ENCODE data around the gene XYLT1.

The XYLT1 gene

GRCh38 chr16:17306745-17307144, 164.0 kb downstream of the XYLT1 start:
- TF ChIP-seq USF1 (IDR thresholded peaks at IDR 0.05) (no peak), REST (IDR thresholded peaks at IDR 0.05; ENCODE audit: low read depth) (no peak), TAF1 (IDR thresholded peaks at IDR 0.05; ENCODE audit: low read depth) (no peak), NFIC (IDR thresholded peaks at IDR 0.05) (no peak), TCF12 (IDR thresholded peaks at IDR 0.05; ENCODE audit: low read depth) (no peak), CREB1 (IDR thresholded peaks at IDR 0.05; ENCODE audit: low read depth) (no peak), MAX (IDR thresholded peaks at IDR 0.05) (no peak), FOXM1 (IDR thresholded peaks at IDR 0.05; ENCODE audit: borderline replicate concordance, low read depth) (no peak), EGR1 (IDR thresholded peaks at IDR 0.05) (no peak), CEBPB (IDR thresholded peaks at IDR 0.05) (no peak), YY1 (IDR thresholded peaks at IDR 0.05; ENCODE audit: low read depth) (no peak), ZBTB7A (IDR thresholded peaks at IDR 0.05; ENCODE audit: low read depth) (no peak), RAD21 (IDR thresholded peaks at IDR 0.05; ENCODE audit: low read depth) (no peak)

- TF ChIP-seq FOXM1 (IDR thresholded peaks at IDR 0.05; ENCODE audit: borderline replicate concordance, low read depth) (no peak), TAF1 (IDR thresholded peaks at IDR 0.05; ENCODE audit: low read depth) (no peak), TCF12 (IDR thresholded peaks at IDR 0.05; ENCODE audit: low read depth) (no peak), RAD21 (IDR thresholded peaks at IDR 0.05; ENCODE audit: low read depth) (no peak), USF1 (IDR thresholded peaks at IDR 0.05) (no peak), REST (IDR thresholded peaks at IDR 0.05; ENCODE audit: low read depth) (no peak), EP300 (IDR thresholded peaks at IDR 0.05; ENCODE audit: borderline replicate concordance) (no peak), ZBTB7A (IDR thresholded peaks at IDR 0.05; ENCODE audit: low read depth) (no peak), MAX (IDR thresholded peaks at IDR 0.05) (no peak), EGR1 (IDR thresholded peaks at IDR 0.05) (no peak), TEAD4 (IDR thresholded peaks at IDR 0.05) (no peak), CREB1 (IDR thresholded peaks at IDR 0.05; ENCODE audit: low read depth) (no peak), YY1 (IDR thresholded peaks at IDR 0.05; ENCODE audit: low read depth) (no peak), CEBPB (IDR thresholded peaks at IDR 0.05) (no peak), NFIC (IDR thresholded peaks at IDR 0.05) (no peak)
These were observed 165.1 kb downstream of the XYLT1 start for GRCh38 chr16:17305694-17306093.

- TF ChIP-seq EP300 (IDR thresholded peaks at IDR 0.05; ENCODE audit: borderline replicate concordance) (no peak), REST (IDR thresholded peaks at IDR 0.05; ENCODE audit: low read depth) (no peak), CEBPB (IDR thresholded peaks at IDR 0.05) (no peak), TAF1 (IDR thresholded peaks at IDR 0.05; ENCODE audit: low read depth) (no peak), CREB1 (IDR thresholded peaks at IDR 0.05; ENCODE audit: low read depth) (no peak), RAD21 (IDR thresholded peaks at IDR 0.05; ENCODE audit: low read depth) (no peak), NFIC (IDR thresholded peaks at IDR 0.05) (no peak), TCF12 (IDR thresholded peaks at IDR 0.05; ENCODE audit: low read depth) (no peak), USF1 (IDR thresholded peaks at IDR 0.05) (no peak)
These were observed 166.2 kb downstream of the XYLT1 start for GRCh38 chr16:17304491-17305119.

GRCh38 chr16:17304106-17304490, 166.7 kb downstream of the XYLT1 start:
- TF ChIP-seq FOXM1 (IDR thresholded peaks at IDR 0.05; ENCODE audit: borderline replicate concordance, low read depth) = no peak
- TF ChIP-seq TAF1 (IDR thresholded peaks at IDR 0.05; ENCODE audit: low read depth) = no peak
- no peak for TF ChIP-seq ZBTB7A (IDR thresholded peaks at IDR 0.05; ENCODE audit: low read depth)
- TF ChIP-seq YY1 (IDR thresholded peaks at IDR 0.05; ENCODE audit: low read depth) = no peak
- no peak for TF ChIP-seq CREB1 (IDR thresholded peaks at IDR 0.05; ENCODE audit: low read depth)
- TF ChIP-seq MAX (IDR thresholded peaks at IDR 0.05) = no peak
- no peak for TF ChIP-seq EGR1 (IDR thresholded peaks at IDR 0.05)
- TF ChIP-seq RAD21 (IDR thresholded peaks at IDR 0.05; ENCODE audit: low read depth) = no peak
- no peak for TF ChIP-seq TEAD4 (IDR thresholded peaks at IDR 0.05)

Measured in Ishikawa (cell line).